ENCODE results near the gene DOCK7.
A peak's percentile ranks its signal among the peaks of the same experiment; 100 is the strongest.

DOCK7 gene

GRCh38 chr1:62462370-62462769 is 225.8 kb downstream of the DOCK7 start:
- Histone ChIP-seq H3K9me3 (replicated peaks in 1 of 11) (peaks cover 0 to 17% (median 6%) of the 10 kb centered on the region in 11 experiments; a peak in 13 of 22 replicates), H3K36me3 (peaks cover 30 to 65% (median 44%) of the 10 kb centered on the region in 11 experiments), H4K20me1 (no peaks in the 10 kb centered on the region; a peak in 1 of 22 replicates), H3K9ac (no peak overlapping the region), H3K4me3 (no peak overlapping the region), H3K27me3 (no peaks in the 10 kb centered on the region), H3K4me1 (peaks cover 0 to 8% (median 0%) of the 10 kb centered on the region in 10 experiments; a peak in 6 of 20 replicates), H3K4me2 (peak overlapping the region in 1 of 11 experiments; percentile 33; a peak in 1 of 22 replicates), H3K27ac (no peak overlapping the region)
- no peak for TF ChIP-seq Cebpa-rat (IDR thresholded peaks at IDR 0.05)

- H4K20me1 ChIP-seq = no peaks in the 10 kb centered on the region; a peak in 1 of 22 replicates
- no peak for TF ChIP-seq Cebpa-rat (IDR thresholded peaks at IDR 0.05)
- no peak overlapping the region for H3K4me3 ChIP-seq
- H3K9me3 ChIP-seq (replicated peaks in 1 of 11) = no peaks in the 10 kb centered on the region
- peaks cover 34 to 77% (median 55%) of the 10 kb centered on the region in 11 experiments for H3K36me3 ChIP-seq
- no peak overlapping the region for H3K27ac ChIP-seq
- H3K27me3 ChIP-seq = no peaks in the 10 kb centered on the region
- H3K4me2 ChIP-seq = no peak overlapping the region
- H3K9ac ChIP-seq = no peak overlapping the region
- H3K4me1 ChIP-seq = peaks cover 0 to 8% (median 0%) of the 10 kb centered on the region in 10 experiments; a peak in 6 of 20 replicates
Measured at GRCh38 chr1:62457955-62458354, 230.2 kb downstream of the DOCK7 start.

DNA sequence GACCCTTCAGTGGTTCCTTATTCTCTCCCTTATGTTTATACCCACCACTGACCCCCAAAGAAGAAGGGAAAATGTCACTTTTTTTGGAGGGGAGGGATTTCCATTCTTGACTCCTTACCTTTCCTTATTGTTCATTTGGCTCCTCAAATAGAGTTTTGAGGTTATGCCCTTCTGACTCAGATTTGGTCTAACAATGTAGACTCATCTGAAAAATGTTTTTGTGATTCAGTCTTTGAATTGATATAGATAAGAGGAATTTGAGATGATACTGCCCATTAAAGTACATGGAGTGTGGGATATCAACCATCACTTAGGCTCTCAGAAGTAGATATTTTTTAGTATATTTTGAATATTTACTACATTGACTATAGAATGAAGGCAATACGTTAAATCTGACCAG is 235.2 kb downstream of the DOCK7 start:
- peaks cover 0 to 21% (median 6%) of the 10 kb centered on the region in 11 experiments; a peak in 9 of 22 replicates for H4K20me1 ChIP-seq
- no peak overlapping the region for H3K4me2 ChIP-seq
- peaks cover 83 to 100% (median 98%) of the 10 kb centered on the region in 11 experiments for H3K36me3 ChIP-seq
- no peak for TF ChIP-seq Cebpa-rat (IDR thresholded peaks at IDR 0.05)
- H3K4me3 ChIP-seq = no peak overlapping the region
- H3K27ac ChIP-seq = no peak overlapping the region
- no peaks in the 10 kb centered on the region for H3K4me1 ChIP-seq
- H3K9me3 ChIP-seq (replicated peaks in 1 of 11) = no peaks in the 10 kb centered on the region
- no peaks in the 10 kb centered on the region for H3K27me3 ChIP-seq
- H3K9ac ChIP-seq = no peak overlapping the region

- no peak overlapping the region for H3K27ac ChIP-seq
- H3K9me3 ChIP-seq (replicated peaks in 1 of 11) = no peaks in the 10 kb centered on the region
- TF ChIP-seq Cebpa-rat (IDR thresholded peaks at IDR 0.05) = no peak
- no peaks in the 10 kb centered on the region for H3K27me3 ChIP-seq
- no peak overlapping the region for H3K4me3 ChIP-seq
- H3K4me2 ChIP-seq = no peak overlapping the region
- H3K36me3 ChIP-seq = peaks cover 91 to 100% (median 99%) of the 10 kb centered on the region in 11 experiments
- H4K20me1 ChIP-seq = peaks cover 0 to 47% (median 27%) of the 10 kb centered on the region in 11 experiments; a peak in 14 of 22 replicates
- H3K9ac ChIP-seq = no peak overlapping the region
- no peaks in the 10 kb centered on the region for H3K4me1 ChIP-seq
Measured at GRCh38 chr1:62450301-62450700, 237.9 kb downstream of the DOCK7 start.

DNA sequence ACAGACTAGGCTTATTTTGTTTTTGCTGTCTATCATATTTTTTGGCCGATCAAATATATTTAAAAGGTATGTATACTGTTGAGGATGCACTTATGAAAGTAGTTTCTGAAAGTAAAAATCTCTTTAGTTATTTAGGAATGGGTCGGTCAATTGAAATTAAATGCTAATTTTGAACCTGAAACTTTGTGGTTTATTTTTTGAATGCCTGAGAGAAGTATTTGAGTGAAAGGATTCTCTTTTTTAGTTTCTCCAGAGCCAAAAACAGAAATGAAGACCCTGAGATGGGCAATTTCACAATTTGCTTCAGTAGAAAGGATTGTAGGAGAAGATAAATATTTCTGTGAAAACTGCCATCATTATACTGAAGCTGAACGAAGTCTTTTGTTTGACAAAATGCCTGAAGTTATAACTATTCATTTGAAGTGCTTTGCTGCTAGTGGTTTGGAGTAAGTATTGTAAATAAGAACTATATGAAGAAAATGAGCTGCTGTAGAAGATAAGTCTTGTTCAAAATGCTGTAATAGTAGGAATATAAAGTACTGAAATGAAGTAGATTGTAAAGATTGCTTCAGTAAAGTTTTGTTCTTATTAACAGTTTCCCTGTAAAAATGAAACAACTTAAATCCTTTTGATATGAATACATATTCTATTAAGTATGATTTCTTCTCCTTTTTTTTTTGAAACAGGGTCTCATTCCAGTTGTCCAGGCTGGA is 239.8 kb downstream of the DOCK7 start:
- no peak overlapping the region for H3K27ac ChIP-seq
- no peak overlapping the region for H3K4me2 ChIP-seq
- H3K9me3 ChIP-seq (replicated peaks in 1 of 11) = no peaks in the 10 kb centered on the region
- no peak overlapping the region for H3K9ac ChIP-seq
- TF ChIP-seq Cebpa-rat (IDR thresholded peaks at IDR 0.05) = no peak
- H4K20me1 ChIP-seq = peaks cover 0 to 64% (median 35%) of the 10 kb centered on the region in 11 experiments; a peak in 14 of 22 replicates
- no peaks in the 10 kb centered on the region for H3K27me3 ChIP-seq
- peaks cover 84 to 100% (median 98%) of the 10 kb centered on the region in 11 experiments for H3K36me3 ChIP-seq
- peaks cover 0 to 11% (median 6%) of the 10 kb centered on the region in 10 experiments; a peak in 14 of 20 replicates for H3K4me1 ChIP-seq
- H3K4me3 ChIP-seq = no peak overlapping the region

- H3K9ac ChIP-seq = no peak overlapping the region
- H3K9me3 ChIP-seq (replicated peaks in 1 of 11) = no peaks in the 10 kb centered on the region
- H3K27ac ChIP-seq = no peak overlapping the region
- no peak overlapping the region for H3K4me3 ChIP-seq
- H3K27me3 ChIP-seq = no peaks in the 10 kb centered on the region
- H3K4me1 ChIP-seq = peaks cover 4 to 26% (median 18%) of the 10 kb centered on the region in 10 experiments; a peak in 19 of 20 replicates
- H3K36me3 ChIP-seq = peaks cover 76 to 100% (median 92%) of the 10 kb centered on the region in 11 experiments
- TF ChIP-seq Cebpa-rat (IDR thresholded peaks at IDR 0.05) = no peak
- peaks cover 0 to 94% (median 70%) of the 10 kb centered on the region in 11 experiments; a peak in 16 of 22 replicates for H4K20me1 ChIP-seq
- H3K4me2 ChIP-seq = peak overlapping the region in 1 of 11 experiments; percentile 3; a peak in 1 of 22 replicates
Measured at GRCh38 chr1:62444701-62445100, 243.5 kb downstream of the DOCK7 start.

GRCh38 chr1:62439652-62440371 is 248.4 kb downstream of the DOCK7 start:
- H3K27ac ChIP-seq = no peak overlapping the region; a peak in 1 of 22 replicates
- TF ChIP-seq Cebpa-rat (IDR thresholded peaks at IDR 0.05) = no peak
- H3K9ac ChIP-seq = peak overlapping the region; percentile 15 to 99 (median 98); a peak in 12 of 22 replicates
- peaks cover 0 to 71% (median 61%) of the 10 kb centered on the region in 11 experiments; a peak in 15 of 22 replicates for H4K20me1 ChIP-seq
- peak overlapping the region; percentile 73 to 96 (median 87); a peak in 19 of 22 replicates for H3K4me2 ChIP-seq
- H3K27me3 ChIP-seq = no peaks in the 10 kb centered on the region
- peak overlapping the region in 7 of 10 experiments; percentile 92 to 100 (median 99); a peak in 8 of 20 replicates for H3K4me3 ChIP-seq
- peaks cover 20 to 48% (median 38%) of the 10 kb centered on the region in 10 experiments for H3K4me1 ChIP-seq
- peaks cover 30 to 53% (median 43%) of the 10 kb centered on the region in 11 experiments for H3K36me3 ChIP-seq
- H3K9me3 ChIP-seq (replicated peaks in 1 of 11) = no peaks in the 10 kb centered on the region; a peak in 1 of 22 replicates

- Histone ChIP-seq H3K36me3 (peaks cover 19 to 36% (median 28%) of the 10 kb centered on the region in 11 experiments), H3K4me2 (peak overlapping the region; percentile 73 to 96 (median 87)), H3K27me3 (no peaks in the 10 kb centered on the region), H3K27ac (peak overlapping the region; percentile 96 to 100 (median 98); a peak in 21 of 22 replicates), H3K4me1 (peaks cover 26 to 52% (median 44%) of the 10 kb centered on the region in 10 experiments), H4K20me1 (peaks cover 0 to 62% (median 52%) of the 10 kb centered on the region in 11 experiments; a peak in 15 of 22 replicates), H3K4me3 (peak overlapping the region; percentile 89 to 100 (median 99)), H3K9me3 (replicated peaks in 1 of 11) (no peaks in the 10 kb centered on the region; a peak in 1 of 22 replicates), H3K9ac (peak overlapping the region; percentile 93 to 99 (median 98))
- TF ChIP-seq Cebpa-rat (IDR thresholded peaks at IDR 0.05) = no peak
Measured at GRCh38 chr1:62438163-62438562, 250.0 kb downstream of the DOCK7 start.
